HCT116 (cell line): ENCODE results near the gene ALK. TPM values are rescaled to one million over a fixed set of nuclear protein-coding genes. Genes with fewer than 3 reads are reported as not detected.

Experiments
- ATAC-seq: fragments of 200-7000 bp; cut with Tn5 transposase; 2 replicates; pipeline ENCODE4 v1.9.1; 2020; ENCODE audit warnings: mild to moderate bottlenecking, moderate library complexity
- BruUV-seq: library from RNA; stranded (reverse); fragments of 400-500 nt; replicated peaks from 2 replicates; lab custom pipeline; 2021; lab: Mats Ljungman, UMichigan
- CTCF ChIA-PET: fragments of 300-600 bp; sonication (Branson Sonifier 250); formaldehyde crosslinking; loops from one replicate; lab custom pipeline; 2021; ENCODE audit warnings: antibody characterized with exemption; lab: Charles Lee
- POLR2A ChIA-PET: fragments of 300-600, 350-600 bp; sonication (Branson Sonifier 250); formaldehyde crosslinking; loops from one replicate; lab custom pipeline; 2021; ENCODE audit warnings: antibody characterized with exemption; lab: Charles Lee
- RAD21 ChIA-PET, 2 experiments: fragments of 300-600 bp; sonication (Branson Sonifier 250); formaldehyde crosslinking; loops; one replicate each; lab custom pipeline; 2023; ENCODE audit warnings: low total read pairs in 2 of 2; ENCODE audit not compliant: uncharacterized antibody in 2 of 2, unreplicated experiment in 2 of 2, low non-redundant PET in 1 of 2; lab: Charles Lee
- DNase-seq: peaks from one replicate; pipeline ENCODE4 v3.0.0-alpha.2; 2010; ENCODE audit warnings: low read depth, low spot score
- H2AFZ ChIP-seq: fragments of 200-600 bp; shearing (Covaris generic), sonication (generic); 2 replicates; pipeline ENCODE4 v1.6.1; 2017; ENCODE audit warnings: low read depth, mixed run types, mixed read lengths, antibody characterized with exemption, low read length; ENCODE audit not compliant: poor library complexity, severe bottlenecking
- H3K27ac ChIP-seq: 2 replicates; pipeline ENCODE4 v1.5.1; 2012; ENCODE audit warnings: low read depth, low read length
- H3K27me3 ChIP-seq: fragments of 200-600 bp; sonication (generic); 2 replicates; pipeline ENCODE4 v1.6.1; 2016; ENCODE audit warnings: mixed run types, low read length, mixed read lengths; ENCODE audit not compliant: insufficient read depth
- H3K36me3 ChIP-seq, 2 experiments: fragments of 200-500 bp in 1 of 2; fragments of 200-600 bp in 1 of 2; sonication (Bioruptor generic) in 1 of 2; sonication (generic) in 1 of 2; 2 replicates each; pipeline versions ENCODE4 v1.5.1 to v1.6.1; 2014 to 2016; ENCODE audit warnings: low read length in 2 of 2, inconsistent platforms in 1 of 2, mixed read lengths in 1 of 2, mixed run types in 1 of 2; ENCODE audit not compliant: insufficient read depth in 2 of 2, control insufficient read depth in 1 of 2
- H3K4me1 ChIP-seq, 2 experiments: fragments of 200-600 bp in 1 of 2; sonication (generic) in 1 of 2; 2 replicates each; pipeline versions ENCODE4 v1.5.1 to v1.6.1; 2012 to 2017; ENCODE audit warnings: low read length in 2 of 2, inconsistent platforms in 1 of 2, mild to moderate bottlenecking in 1 of 2, mixed read lengths in 1 of 2, mixed run types in 1 of 2, moderate library complexity in 1 of 2; ENCODE audit not compliant: insufficient read depth in 2 of 2, control insufficient read depth in 1 of 2
- H3K4me2 ChIP-seq: fragments of 200-600 bp; sonication (generic); 2 replicates; pipeline ENCODE4 v1.6.1; 2017; ENCODE audit warnings: mixed run types, low read length, mixed read lengths
- H3K4me3 ChIP-seq, 2 experiments: fragments of 200-600 bp in 1 of 2; sonication (generic) in 1 of 2; replicated peaks in 1 of 2; 2 replicates each; pipeline ENCODE4 v1.5.1; 2011 to 2016; ENCODE audit warnings: low read length in 2 of 2, control low read depth in 1 of 2, low read depth in 1 of 2, mild to moderate bottlenecking in 1 of 2, mixed read lengths in 1 of 2, mixed run types in 1 of 2
- H3K79me2 ChIP-seq: fragments of 200-600 bp; sonication (generic); 2 replicates; pipeline ENCODE4 v1.6.1; 2017; ENCODE audit warnings: mild to moderate bottlenecking, mixed run types, low read length, moderate library complexity, mixed read lengths; ENCODE audit not compliant: insufficient read depth
- H3K9ac ChIP-seq: fragments of 200-600 bp; sonication (generic); 2 replicates; pipeline ENCODE4 v1.6.1; 2016; ENCODE audit warnings: low read length, mixed read lengths
- H3K9me2 ChIP-seq: fragments of 200-600 bp; sonication (generic), shearing (Covaris generic); 2 replicates; pipeline ENCODE4 v1.6.1; 2017; ENCODE audit warnings: mixed run types, mild to moderate bottlenecking, moderate library complexity; ENCODE audit not compliant: insufficient read depth
- H3K9me3 ChIP-seq, 2 experiments: fragments of 200-500 bp in 1 of 2; fragments of 200-600 bp in 1 of 2; sonication (Bioruptor generic) in 1 of 2; sonication (generic) in 1 of 2; 2 replicates each; pipeline ENCODE4 v1.6.1; 2014 to 2017; ENCODE audit warnings: low read length in 2 of 2, mixed read lengths in 2 of 2, inconsistent platforms in 1 of 2, low read depth in 1 of 2, mild to moderate bottlenecking in 1 of 2, mixed run types in 1 of 2, moderate library complexity in 1 of 2; ENCODE audit not compliant: control insufficient read depth in 1 of 2, insufficient read depth in 1 of 2
- H4K20me1 ChIP-seq: fragments of 200-600 bp; sonication (generic), shearing (Covaris generic); 2 replicates; pipeline ENCODE4 v1.6.1; 2017; ENCODE audit warnings: mixed run types, mild to moderate bottlenecking, moderate library complexity; ENCODE audit not compliant: insufficient read depth
- EZH2phosphoT487 ChIP-seq: fragments of 200-600 bp; IDR thresholded peaks from 2 replicates; pipeline ENCODE4 v1.6.1; 2018; ENCODE audit warnings: antibody characterized with exemption, borderline replicate concordance
- FOSL1 ChIP-seq: IDR thresholded peaks from 2 replicates; pipeline ENCODE4 v1.6.1; 2012; ENCODE audit warnings: low read depth
- JUND ChIP-seq: IDR thresholded peaks from 2 replicates; pipeline ENCODE4 v1.6.1; 2012
- POLR2A ChIP-seq: IDR thresholded peaks from 2 replicates; pipeline ENCODE4 v1.7.0; 2011; ENCODE audit warnings: borderline replicate concordance; ENCODE audit not compliant: insufficient read depth, insufficient read length; ENCODE audit errors: extremely low read depth
- SP1 ChIP-seq: IDR thresholded peaks from 2 replicates; pipeline ENCODE4 v1.6.1; 2012; ENCODE audit warnings: low read depth
- SRF ChIP-seq: IDR thresholded peaks from 2 replicates; pipeline ENCODE4 v1.6.1; 2012; ENCODE audit warnings: low read depth
- TCF7L2 ChIP-seq: IDR thresholded peaks from 2 replicates; pipeline ENCODE4 v1.7.0; 2011; ENCODE audit warnings: borderline replicate concordance, inconsistent platforms; ENCODE audit not compliant: insufficient read depth, insufficient read length; ENCODE audit errors: extremely low read depth
- YY1 ChIP-seq: IDR thresholded peaks from 2 replicates; pipeline ENCODE4 v1.6.1; 2011; ENCODE audit warnings: low read length, low read depth, moderate library complexity, mild to moderate bottlenecking; ENCODE audit not compliant: insufficient replicate concordance; ENCODE audit errors: extremely low read depth
- intact Hi-C: fragments of 100-400 bp; cut with micrococcal nuclease; formaldehyde crosslinking; loops from 2 replicates; pipeline ENCODE4 v1.10.0; 2022
- total RNA-seq: library from RNA; stranded (reverse); gene quantifications from one replicate; pipeline ENCODE4 v1.2.1, GENCODE V29; 2021; ENCODE audit not compliant: unreplicated experiment
- TF ChIP-seq, protein P1 (sequence below): IDR thresholded peaks from 2 replicates; pipeline ENCODE4 v1.6.1; 2012
- TF ChIP-seq, protein P2 (sequence below): IDR thresholded peaks from 2 replicates; pipeline ENCODE4 v1.6.1; 2012

ALK gene
- total RNA-seq, 1 experiment from 2014 or later, result not detected

DNA sequence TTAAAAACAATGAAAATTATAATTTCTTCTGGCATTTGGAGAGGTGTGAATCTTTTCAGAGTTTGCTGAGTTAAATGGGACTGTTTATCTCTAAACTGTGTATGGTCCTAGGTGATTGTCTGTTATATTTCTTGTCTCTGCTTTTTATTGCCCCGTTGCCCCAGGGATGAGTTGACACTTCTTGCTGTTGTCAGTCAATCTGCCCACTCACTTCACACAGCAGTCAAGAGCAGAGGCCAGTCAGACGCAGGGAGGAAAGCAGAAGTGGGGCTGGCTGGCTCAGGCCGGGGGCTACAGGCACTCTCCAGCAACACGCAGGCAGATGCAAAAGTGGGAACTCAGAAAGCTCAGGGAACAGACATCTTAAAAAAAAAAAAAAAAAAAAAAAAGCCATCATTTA lies 441.0 kb downstream of the ALK start:
- peaks cover 59% of the 10 kb centered on the region for H3K27me3 ChIP-seq
- H3K27ac ChIP-seq, result no peak overlapping the region
- H3K9me3 ChIP-seq, result no peaks in the 10 kb centered on the region
- no peaks in the 10 kb centered on the region for H4K20me1 ChIP-seq
- no peak overlapping the region for H3K4me2 ChIP-seq
- H3K4me3 ChIP-seq, result no peak overlapping the region
- intact Hi-C loops, result no loop called here
- H2AFZ ChIP-seq, result no peak overlapping the region
- BruUV-seq, result no TSS peak
- H3K9ac ChIP-seq, result no peak overlapping the region
- no peaks in the 10 kb centered on the region for H3K36me3 ChIP-seq
- H3K79me2 ChIP-seq, result no peaks in the 10 kb centered on the region
- no peak for TF ChIP-seq EZH2phosphoT487
- TF ChIP-seq POLR2A, result no peak
- TF ChIP-seq, protein P1, sequence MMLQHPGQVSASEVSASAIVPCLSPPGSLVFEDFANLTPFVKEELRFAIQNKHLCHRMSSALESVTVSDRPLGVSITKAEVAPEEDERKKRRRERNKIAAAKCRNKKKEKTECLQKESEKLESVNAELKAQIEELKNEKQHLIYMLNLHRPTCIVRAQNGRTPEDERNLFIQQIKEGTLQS, result no peak
- no peak for TF ChIP-seq FOSL1
- TF ChIP-seq JUND, result no peak
- TF ChIP-seq, protein P2, sequence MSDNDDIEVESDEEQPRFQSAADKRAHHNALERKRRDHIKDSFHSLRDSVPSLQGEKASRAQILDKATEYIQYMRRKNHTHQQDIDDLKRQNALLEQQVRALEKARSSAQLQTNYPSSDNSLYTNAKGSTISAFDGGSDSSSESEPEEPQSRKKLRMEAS, result no peak
- TF ChIP-seq SRF, result no peak
- TF ChIP-seq SP1, result no peak
- TF ChIP-seq TCF7L2, result no peak
- DNase-seq, result no peak
- ChIA-PET POLR2A (no interaction called here), CTCF (no interaction called here), RAD21 (no interaction called here)
- H3K9me2 ChIP-seq, result no peaks in the 10 kb centered on the region
- ATAC-seq, result no peak
- H3K4me1 ChIP-seq, result no peaks in the 10 kb centered on the region

DNA sequence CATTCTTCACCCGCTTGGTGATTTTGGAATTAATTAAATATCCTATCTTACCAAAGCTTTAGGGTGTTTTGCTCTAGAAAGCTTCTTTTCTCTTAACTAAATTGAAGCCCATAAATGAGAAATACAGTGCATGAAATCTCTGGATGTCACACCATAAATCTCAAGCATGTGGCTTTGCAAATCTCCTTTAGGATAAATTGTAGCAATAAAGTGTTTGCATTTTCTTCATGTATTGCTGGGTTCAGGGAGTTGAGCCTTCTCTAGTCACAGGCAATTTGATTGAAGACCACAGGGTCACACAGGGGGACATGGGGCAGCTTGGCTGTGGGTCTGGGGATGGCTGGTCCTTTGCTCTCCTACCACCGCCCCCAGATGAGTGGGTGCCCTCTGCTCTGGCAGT lies 442.0 kb downstream of the ALK start:
- Histone ChIP-seq H3K9me2 (no peaks in the 10 kb centered on the region), H3K9ac (no peak overlapping the region), H3K4me2 (no peak overlapping the region), H3K4me1 (no peaks in the 10 kb centered on the region), H3K79me2 (no peaks in the 10 kb centered on the region), H3K9me3 (no peaks in the 10 kb centered on the region), H2AFZ (no peak overlapping the region), H3K4me3 (no peak overlapping the region), H3K27ac (no peak overlapping the region), H3K36me3 (no peaks in the 10 kb centered on the region), H4K20me1 (no peaks in the 10 kb centered on the region), H3K27me3 (peaks cover 61% of the 10 kb centered on the region)
- ATAC-seq (no peak), DNase-seq (no peak)
- CTCF ChIA-PET, result no interaction called here
- TF ChIP-seq SRF (no peak), YY1 (no peak)
- TF ChIP-seq, protein P1, result no peak
- RAD21 ChIA-PET, result no interaction called here
- POLR2A ChIA-PET, result no interaction called here
- BruUV-seq, result no TSS peak
- intact Hi-C loops, result no loop called here
